ENCODE measurements around the gene ITGA2B.

GRCh38 chr17:44379887-44380286 lies 9.6 kb downstream of the ITGA2B start:
- TF ChIP-seq CTCF (IDR thresholded peaks at IDR 0.05) (no peak), POLR2A (IDR thresholded peaks at IDR 0.05) (no peak), EP300 (IDR thresholded peaks at IDR 0.05) (no peak)

Measured in tibial nerve (tissue), 4 donors.